ENCODE measurements around the gene RPS6KA2.

The RPS6KA2 gene

GRCh38 chr6:166418691-166419143 is 208.3 kb downstream of the RPS6KA2 start:
- DNase-seq (ENCODE audit: low spot score) = no peak

DNA sequence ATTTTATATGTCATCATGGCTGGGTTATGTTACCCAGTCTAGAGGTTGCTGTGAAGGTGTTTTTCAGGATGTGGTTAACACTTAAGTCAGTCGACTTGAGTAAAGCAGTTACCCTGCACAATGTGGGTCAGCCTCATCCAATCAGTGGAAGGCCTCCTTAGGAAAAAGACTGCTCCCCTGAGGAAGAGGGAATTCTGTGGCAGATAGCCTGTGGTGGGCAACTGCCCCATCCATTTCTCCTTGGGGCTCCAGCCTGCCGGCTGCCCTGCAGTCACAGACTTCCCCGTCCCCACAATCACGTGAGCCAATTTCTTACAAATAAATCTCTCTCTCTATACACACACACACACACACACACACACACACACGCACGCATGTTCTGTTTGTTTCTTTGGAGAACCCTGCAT is 209.8 kb downstream of the RPS6KA2 start:
- no peak for DNase-seq (ENCODE audit: low spot score)

DNA sequence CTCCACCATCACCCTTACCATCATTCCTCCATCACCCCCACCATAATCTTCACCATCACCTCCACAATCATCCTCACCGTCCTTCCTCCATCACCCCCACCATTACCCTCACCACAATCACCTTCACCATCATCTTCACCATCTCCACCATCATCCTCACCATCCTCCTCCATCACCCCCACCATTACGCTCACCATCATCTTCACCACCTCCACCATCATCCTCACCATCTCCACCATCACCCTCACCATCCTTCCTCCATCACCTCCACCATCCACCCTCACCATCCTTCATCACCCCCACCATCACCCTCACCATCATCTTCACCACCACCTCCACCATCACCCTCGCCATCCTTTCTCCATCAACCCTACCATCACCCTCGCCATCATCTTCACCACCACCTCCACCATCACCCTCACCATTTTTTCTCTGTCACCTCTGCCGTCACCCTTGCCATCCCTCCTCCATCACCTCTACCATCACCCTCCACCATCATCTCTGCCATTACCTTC is 211.2 kb downstream of the RPS6KA2 start:
- DNase-seq (ENCODE audit: low spot score) = no peak

DNA sequence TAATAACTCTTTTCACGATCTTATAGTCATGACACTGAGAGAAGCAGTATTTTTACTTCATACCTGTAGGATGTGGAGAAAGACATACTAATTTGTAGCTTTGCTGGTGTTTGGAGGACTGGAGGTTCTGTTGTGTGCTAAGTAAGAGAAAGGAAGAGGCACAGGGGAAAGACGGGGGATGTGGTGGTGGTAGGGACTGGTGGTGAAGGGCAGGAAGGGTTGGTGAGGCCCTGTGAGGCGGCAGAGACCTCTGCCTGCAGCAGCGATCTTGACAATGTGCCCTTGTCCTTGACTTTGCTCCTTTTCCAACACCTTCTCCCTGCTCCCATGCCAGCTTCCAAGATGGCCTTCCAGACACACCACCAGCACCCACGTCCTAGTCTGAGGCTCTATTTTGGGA is 211.7 kb downstream of the RPS6KA2 start:
- DNase-seq (ENCODE audit: low spot score) = no peak

DNA sequence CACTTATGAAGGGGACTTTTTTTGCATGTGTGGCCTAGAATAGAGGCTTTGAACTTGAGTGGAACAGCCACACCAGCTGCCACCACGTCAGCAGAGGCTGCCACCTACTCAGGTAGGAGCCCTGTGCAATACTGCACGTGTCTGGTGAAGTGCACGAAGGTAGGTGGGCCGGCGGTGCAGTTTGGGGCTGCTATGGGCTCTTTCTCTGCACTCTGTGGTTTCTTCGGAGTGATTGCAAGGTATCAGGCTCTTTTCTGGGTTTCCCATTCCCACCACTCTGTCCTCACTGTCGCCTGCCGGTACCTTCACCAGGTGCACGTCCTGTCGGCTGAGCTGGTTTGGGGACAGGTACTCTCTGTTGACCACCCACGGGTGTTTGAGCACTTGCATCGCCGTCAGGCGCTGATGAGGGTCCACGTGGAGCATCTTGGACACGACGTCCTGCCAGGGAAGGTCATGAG is 213.5 kb downstream of the RPS6KA2 start:
- no peak for DNase-seq (ENCODE audit: low spot score)

DNA sequence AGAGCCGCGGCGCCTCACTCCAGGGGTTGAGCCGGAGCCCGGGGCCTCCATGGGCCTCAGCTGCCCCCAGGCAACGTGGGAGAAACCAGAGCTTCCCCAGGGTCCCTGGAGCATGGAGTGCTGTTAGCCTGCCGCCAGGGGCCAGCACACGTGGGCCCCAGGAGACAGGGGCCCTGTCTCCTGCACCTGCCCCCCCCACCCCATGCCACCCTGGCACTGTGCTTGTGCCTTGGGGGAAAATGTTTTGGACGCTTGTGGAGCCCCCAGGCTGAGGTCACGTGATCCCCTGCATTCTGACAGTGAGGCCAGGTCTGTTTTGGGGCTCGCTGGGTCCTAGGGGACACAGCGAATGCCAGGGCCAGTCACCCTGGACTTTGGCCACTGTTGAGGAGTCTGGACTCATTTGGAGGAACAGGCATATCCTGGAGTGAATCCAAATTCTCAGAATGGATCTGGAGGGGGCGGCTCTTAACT is 214.1 kb downstream of the RPS6KA2 start:
- DNase-seq (ENCODE audit: low spot score) = no peak

- DNase-seq (ENCODE audit: low spot score) = no peak
These were observed 214.7 kb downstream of the RPS6KA2 start for GRCh38 chr6:166412156-166412910.

- no peak for DNase-seq (ENCODE audit: low spot score)
These were observed 215.3 kb downstream of the RPS6KA2 start for GRCh38 chr6:166411721-166412151.

GRCh38 chr6:166411271-166411670 is 215.8 kb downstream of the RPS6KA2 start:
- DNase-seq (ENCODE audit: low spot score) = no peak

DNA sequence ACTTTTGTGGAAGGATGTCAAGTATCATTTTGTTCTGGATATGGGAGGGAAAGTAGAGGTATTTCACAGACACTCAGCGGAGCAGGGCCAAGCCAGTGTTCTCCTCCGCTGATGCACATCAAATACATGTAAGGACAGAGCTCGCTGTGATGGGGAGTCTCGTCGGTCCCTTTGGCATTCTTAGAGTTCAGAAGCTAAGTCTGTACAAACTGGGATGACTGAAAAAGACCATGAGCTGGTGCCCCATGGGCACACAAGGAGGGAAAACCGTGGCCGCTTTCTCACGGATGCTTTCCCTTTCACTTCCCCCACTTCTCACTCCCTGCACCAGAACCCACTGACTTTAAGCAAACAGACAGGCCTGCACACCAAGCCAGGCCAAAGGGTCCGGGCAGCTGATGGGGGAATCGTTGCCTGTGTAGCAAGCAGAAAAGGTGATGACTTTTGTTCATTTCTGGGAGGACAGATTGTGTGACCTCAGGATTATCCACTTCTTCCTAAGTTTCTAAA is 216.6 kb downstream of the RPS6KA2 start:
- no peak for DNase-seq (ENCODE audit: low spot score)

DNA sequence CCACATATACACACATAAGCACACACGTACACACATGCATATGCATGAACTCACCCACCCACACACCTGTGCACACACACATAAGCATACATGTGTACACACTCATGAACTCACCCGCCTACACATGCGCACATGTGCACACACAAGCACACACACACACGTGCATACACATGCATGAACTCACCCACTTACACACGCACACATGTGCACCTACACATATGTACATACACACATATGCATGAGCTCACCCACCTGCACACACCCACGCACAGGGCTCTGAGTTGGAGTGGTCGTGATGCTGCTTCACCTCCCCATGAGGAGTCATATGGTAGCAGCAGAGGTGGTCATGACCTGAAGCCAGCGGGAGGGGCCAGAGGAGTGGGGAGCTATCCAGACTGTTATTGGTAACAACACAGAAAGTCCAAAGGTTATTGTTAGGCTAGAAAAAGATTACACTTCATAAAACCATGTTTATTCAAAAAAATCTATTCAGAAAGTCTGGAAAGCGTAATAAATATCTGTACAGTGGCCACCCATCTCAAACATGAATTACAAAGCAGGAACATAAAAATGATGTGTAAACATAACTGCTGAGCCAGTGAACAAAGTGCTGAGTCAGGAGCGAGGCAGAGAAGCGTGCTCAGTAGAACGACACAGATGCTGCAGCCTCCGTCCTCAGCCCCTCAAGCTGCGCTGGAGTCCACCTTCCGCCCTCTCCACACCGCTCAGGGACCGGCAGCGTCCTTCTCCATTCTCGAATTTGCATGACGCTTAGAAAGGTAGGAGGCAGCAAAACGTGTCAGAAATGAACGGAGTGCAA is 217.9 kb downstream of the RPS6KA2 start:
- DNase-seq (ENCODE audit: low spot score) = no peak

DNA sequence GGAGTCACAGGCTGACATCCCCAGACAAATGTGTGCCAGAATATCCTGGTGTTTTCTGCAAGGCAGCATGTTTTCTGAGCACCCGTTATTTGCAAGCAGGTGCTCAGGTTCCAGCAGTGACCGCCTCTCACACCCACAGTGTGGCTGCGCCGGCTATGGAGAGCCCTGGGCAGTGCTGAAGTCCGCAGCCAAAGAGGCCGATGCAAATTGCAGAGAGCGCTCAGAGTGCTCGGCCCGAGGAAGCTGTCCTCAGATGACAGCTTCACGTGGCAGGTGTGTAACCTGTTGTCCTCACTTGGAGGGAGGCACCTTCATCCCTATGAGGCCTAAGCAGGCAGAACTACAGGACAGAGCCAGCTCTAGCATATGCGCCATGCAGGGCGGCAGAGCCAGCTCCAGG is 220.9 kb downstream of the RPS6KA2 start:
- no peak for DNase-seq (ENCODE audit: low spot score)

- no peak for DNase-seq (ENCODE audit: low spot score)
These were observed 221.7 kb downstream of the RPS6KA2 start for GRCh38 chr6:166405386-166405785.

DNA sequence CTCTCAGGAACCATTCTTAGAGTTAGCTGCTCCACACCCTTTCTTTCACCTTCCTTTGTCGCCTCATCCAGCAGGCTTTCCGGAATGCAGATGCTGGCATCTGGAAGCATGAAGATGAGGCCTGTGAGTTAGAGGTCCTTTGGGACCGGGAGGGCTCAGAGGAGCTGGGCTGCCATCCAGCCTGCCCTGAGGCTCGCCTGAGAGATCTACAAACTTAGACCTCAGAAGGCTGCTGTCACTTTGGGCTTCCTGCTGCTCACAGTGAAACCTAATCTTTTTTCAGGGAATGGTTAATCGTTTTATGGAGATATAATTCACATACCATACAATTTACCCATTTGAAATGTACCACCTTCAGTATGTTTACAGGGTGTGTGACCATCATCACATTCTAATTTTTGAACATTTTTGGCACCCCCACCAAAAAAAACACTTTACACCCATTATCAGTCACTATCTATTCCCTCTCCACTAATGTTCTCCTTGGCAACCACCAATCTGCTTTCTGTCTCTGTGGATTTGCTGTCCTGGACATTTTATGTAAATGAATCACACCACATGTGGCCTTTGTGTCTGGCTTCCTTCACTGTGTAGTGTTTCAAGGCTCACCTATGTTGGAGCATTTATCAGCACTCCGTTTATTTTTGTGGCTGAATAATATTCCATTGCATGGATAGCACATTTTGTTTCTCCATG is 224.3 kb downstream of the RPS6KA2 start:
- no peak for DNase-seq (ENCODE audit: low spot score)

DNA sequence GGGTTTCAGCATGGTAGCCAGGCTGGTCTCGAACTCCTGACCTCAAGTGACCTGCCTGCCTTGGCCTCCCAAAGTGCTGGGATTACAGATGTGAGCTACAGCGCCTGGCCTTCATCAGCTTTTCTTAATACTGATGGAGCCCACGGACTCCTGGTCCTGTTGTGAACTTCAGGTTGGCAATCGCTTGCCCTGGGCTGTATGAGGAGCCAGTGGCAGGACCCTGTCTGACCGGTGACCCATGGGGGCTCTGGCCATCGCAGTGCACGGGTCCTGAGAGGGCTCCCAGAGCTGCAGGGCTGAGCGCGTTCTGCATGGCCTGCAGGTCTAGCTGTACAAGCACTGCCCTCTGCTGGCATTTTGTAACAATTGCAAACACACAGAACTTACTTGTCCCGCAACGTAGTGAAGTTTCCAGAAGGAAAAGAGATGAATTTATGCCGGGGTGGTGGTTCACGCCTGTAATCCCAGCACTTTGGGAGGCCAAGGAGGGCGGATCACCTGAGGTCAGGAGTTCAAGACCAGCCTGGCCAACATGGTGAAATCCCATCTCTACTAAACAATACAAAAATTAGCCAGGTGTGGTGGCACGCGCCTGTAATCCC is 226.3 kb downstream of the RPS6KA2 start:
- peak; percentile 65 for DNase-seq (ENCODE audit: low spot score)

- no peak for DNase-seq (ENCODE audit: low spot score)
These were observed 226.9 kb downstream of the RPS6KA2 start for GRCh38 chr6:166400181-166400580.

DNA sequence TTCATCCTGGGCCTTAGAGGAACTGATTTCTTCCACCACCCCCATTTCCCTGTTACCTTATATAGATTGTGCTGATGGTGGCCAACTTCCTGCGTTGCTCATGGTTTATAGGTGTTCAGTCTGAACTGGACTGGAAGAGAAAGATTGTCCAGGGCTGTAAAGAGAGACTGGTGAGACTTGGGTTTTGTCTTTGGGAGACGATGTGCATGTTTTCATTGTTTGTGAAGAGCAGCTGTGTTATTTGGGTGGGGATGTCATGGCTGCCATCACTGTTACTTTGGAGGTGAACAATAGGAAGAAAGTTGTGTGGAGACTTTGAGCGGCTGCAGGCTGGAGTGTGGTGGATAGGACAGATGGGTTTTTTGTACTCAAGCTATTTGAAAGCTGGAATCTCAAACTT is 228.7 kb downstream of the RPS6KA2 start:
- DNase-seq (ENCODE audit: low spot score) = no peak

DNA sequence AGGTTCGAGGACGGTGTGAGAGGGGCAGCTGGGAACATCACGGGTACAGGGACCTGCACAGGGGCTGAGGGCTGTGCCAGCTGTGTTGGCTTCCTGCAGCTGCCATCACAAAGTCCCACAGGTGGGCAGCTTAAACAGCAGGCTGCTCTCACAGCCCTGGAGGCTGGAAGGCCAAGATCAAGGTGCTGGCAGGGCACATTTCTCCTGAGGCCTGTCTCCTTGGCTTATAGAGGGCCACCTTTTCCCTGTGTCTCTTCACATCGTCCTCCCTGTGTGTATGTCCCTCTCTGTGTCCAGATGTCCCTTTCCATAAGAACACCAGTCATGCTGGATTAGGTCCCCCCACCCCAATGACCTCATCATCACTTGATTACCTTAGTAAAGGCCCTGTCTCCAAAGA is 229.2 kb downstream of the RPS6KA2 start:
- DNase-seq (ENCODE audit: low spot score) = no peak

DNA sequence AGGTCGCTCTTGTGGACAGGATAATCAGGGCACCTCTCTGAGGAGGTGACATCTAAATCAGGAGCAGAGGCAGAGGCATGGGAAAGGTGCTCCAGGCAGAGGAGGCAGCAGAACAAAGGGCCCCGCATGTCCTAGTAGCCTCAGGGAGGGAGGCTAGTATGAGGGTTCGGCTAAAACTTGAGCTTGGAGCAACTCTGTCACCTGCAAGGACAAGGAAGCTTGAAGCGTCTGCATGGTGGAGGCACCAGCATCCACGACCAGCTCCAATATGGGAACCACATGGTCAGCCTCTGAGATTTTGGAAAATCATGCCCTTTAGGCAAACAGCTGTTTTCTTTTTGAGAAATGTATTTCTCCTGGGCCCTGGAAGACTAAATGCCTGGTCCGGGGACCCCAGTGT is 231.3 kb downstream of the RPS6KA2 start:
- DNase-seq (ENCODE audit: low spot score) = no peak

- no peak for DNase-seq (ENCODE audit: low spot score)
These were observed 231.7 kb downstream of the RPS6KA2 start for GRCh38 chr6:166395351-166395750.

DNA sequence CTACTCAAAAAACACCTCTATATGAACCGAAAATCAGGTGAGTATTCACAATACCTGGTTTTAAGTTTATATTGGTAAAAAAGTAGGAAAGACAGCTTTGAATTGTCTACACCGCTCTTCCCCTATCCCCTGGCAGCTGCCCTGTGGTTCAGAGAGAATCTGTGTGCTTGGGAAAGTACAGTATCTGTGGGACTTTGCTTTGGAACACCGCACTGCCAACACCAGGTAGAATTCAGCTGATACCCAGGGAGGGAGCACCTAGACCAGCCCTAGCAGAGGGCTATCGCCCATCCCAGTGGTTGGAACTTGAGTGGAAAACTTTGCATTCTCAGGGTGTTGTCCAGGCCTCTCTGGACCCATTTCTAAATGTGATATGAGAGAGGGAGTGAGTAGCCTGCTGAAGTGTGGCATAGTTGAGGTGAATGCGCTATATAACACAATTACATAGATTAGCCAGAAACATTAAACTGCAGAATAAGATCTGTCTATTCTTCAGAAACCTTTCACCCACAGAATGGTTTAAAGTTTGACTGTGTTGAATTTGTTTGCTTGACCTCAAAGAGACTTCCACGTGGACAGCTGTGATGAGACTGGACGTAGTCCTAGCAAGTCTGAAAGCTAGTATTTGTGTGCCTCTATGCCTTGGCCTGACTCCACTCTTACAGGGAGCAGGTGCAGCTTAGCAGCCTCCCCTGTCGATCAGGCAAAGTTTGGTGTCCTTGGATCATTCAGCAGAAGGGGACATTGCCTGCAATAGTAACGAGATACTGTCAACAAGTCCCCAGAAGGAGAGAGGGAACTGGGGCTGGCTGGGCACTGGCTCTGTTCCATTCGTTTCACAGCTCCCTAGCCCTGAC is 232.8 kb downstream of the RPS6KA2 start:
- no peak for DNase-seq (ENCODE audit: low spot score)

All from hematopoietic multipotent progenitor cell treated with erythropoietin and hydrocortisone succinate and interleukin-3 and kit ligand, for 17 days (in vitro differentiated cells).